Measurements from ENCODE around the gene SLC10A2.
"Not testable (repeated sequence)": the region's sequence is repeated elsewhere in the genome, so short reads cannot be mapped to it uniquely, and the experiment has no call there.

Gene SLC10A2

GRCh38 chr13:103066079-103066780 lies at the start of gene SLC10A2:
Gene SLC10A2, minus strand, starts transcription at chr13:103066417. Its CDS starts 168 bp downstream, at chr13:103066249.
- no peak for ATAC-seq
- Mint-ChIP-seq H3K9me3 (peaks cover 3% of the 10 kb centered on the region), H3K36me3 (no peaks in the 10 kb centered on the region), H3K4me3 (no peak within 1 kb of the TSS), H3K27ac (no peak within 1 kb of the TSS), H3K4me1 (no peaks in the 10 kb centered on the region)
- no peak for DNase-seq (ENCODE audit: low spot score in 2 of 2)

- Mint-ChIP-seq H3K4me3 (no peak overlapping the region), H3K27ac (no peak overlapping the region)
- no peak for ATAC-seq
Observed at GRCh38 chr13:103107580-103107979, 41.4 kb upstream of the SLC10A2 start.

GRCh38 chr13:103104340-103104739 lies 38.1 kb upstream of the SLC10A2 start:
- H3K4me3 Mint-ChIP-seq = no peak overlapping the region
- DNase-seq (ENCODE audit: low spot score in 2 of 2) (no peak), ATAC-seq (no peak)
- no peak overlapping the region for H3K27ac Mint-ChIP-seq
- no peaks in the 10 kb centered on the region for H3K4me1 Mint-ChIP-seq
- peaks cover 6% of the 10 kb centered on the region for H3K9me3 Mint-ChIP-seq
- H3K36me3 Mint-ChIP-seq = no peaks in the 10 kb centered on the region

More at GRCh38 chr13:103107580-103107979, 41.4 kb upstream of the SLC10A2 start:
- peaks cover 2% of the 10 kb centered on the region for H3K9me3 Mint-ChIP-seq
- no peak for DNase-seq (ENCODE audit: low spot score in 2 of 2)
- no peaks in the 10 kb centered on the region for H3K36me3 Mint-ChIP-seq
- no peaks in the 10 kb centered on the region for H3K4me1 Mint-ChIP-seq

- not testable (repeated sequence) for H3K4me1 Mint-ChIP-seq; DNase-seq (ENCODE audit: low spot score in 2 of 2); H3K27ac Mint-ChIP-seq; H3K4me3 Mint-ChIP-seq; ATAC-seq; H3K36me3 Mint-ChIP-seq; H3K9me3 Mint-ChIP-seq
Observed at GRCh38 chr13:103103456-103103855, 37.2 kb upstream of the SLC10A2 start.

GRCh38 chr13:103102482-103102881 lies 36.3 kb upstream of the SLC10A2 start:
- ATAC-seq = no peak
- Mint-ChIP-seq H3K4me3 (no peak overlapping the region), H3K36me3 (no peaks in the 10 kb centered on the region), H3K4me1 (no peaks in the 10 kb centered on the region), H3K27ac (no peak overlapping the region), H3K9me3 (peaks cover 6% of the 10 kb centered on the region)
- DNase-seq (ENCODE audit: low spot score in 2 of 2) = no peak

- Mint-ChIP-seq H3K9me3 (peaks cover 6% of the 10 kb centered on the region), H3K4me1 (no peaks in the 10 kb centered on the region), H3K27ac (no peak overlapping the region), H3K36me3 (no peaks in the 10 kb centered on the region), H3K4me3 (no peak overlapping the region)
- ATAC-seq (no peak), DNase-seq (ENCODE audit: low spot score in 2 of 2) (no peak)
Observed at GRCh38 chr13:103101901-103102300, 35.7 kb upstream of the SLC10A2 start.

GRCh38 chr13:103101500-103101899 lies 35.3 kb upstream of the SLC10A2 start:
- DNase-seq (ENCODE audit: low spot score in 2 of 2) = no peak
- no peak for ATAC-seq
- H3K4me1 Mint-ChIP-seq = no peaks in the 10 kb centered on the region
- no peak overlapping the region for H3K27ac Mint-ChIP-seq
- peaks cover 6% of the 10 kb centered on the region for H3K9me3 Mint-ChIP-seq
- H3K4me3 Mint-ChIP-seq = no peak overlapping the region
- H3K36me3 Mint-ChIP-seq = no peaks in the 10 kb centered on the region

- Mint-ChIP-seq H3K4me3 (no peak overlapping the region), H3K27ac (no peak overlapping the region), H3K9me3 (peaks cover 6% of the 10 kb centered on the region), H3K4me1 (no peaks in the 10 kb centered on the region), H3K36me3 (no peaks in the 10 kb centered on the region)
- no peak for DNase-seq (ENCODE audit: low spot score in 2 of 2)
- ATAC-seq = no peak
Observed at GRCh38 chr13:103100830-103101229, 34.6 kb upstream of the SLC10A2 start.

GRCh38 chr13:103099722-103100293 lies 33.6 kb upstream of the SLC10A2 start:
- no peak for DNase-seq (ENCODE audit: low spot score in 2 of 2)
- H3K36me3 Mint-ChIP-seq = no peaks in the 10 kb centered on the region
- H3K4me3 Mint-ChIP-seq = no peak overlapping the region
- H3K4me1 Mint-ChIP-seq = no peaks in the 10 kb centered on the region
- H3K27ac Mint-ChIP-seq = no peak overlapping the region
- ATAC-seq = no peak
- peaks cover 6% of the 10 kb centered on the region for H3K9me3 Mint-ChIP-seq

GRCh38 chr13:103098535-103098934 lies 32.3 kb upstream of the SLC10A2 start:
- DNase-seq (ENCODE audit: low spot score in 2 of 2) (no peak), ATAC-seq (no peak)
- no peaks in the 10 kb centered on the region for H3K36me3 Mint-ChIP-seq
- H3K27ac Mint-ChIP-seq = no peak overlapping the region
- peaks cover 10% of the 10 kb centered on the region for H3K9me3 Mint-ChIP-seq
- H3K4me3 Mint-ChIP-seq = no peak overlapping the region
- H3K4me1 Mint-ChIP-seq = no peaks in the 10 kb centered on the region

GRCh38 chr13:103097366-103097928 lies 31.2 kb upstream of the SLC10A2 start:
- DNase-seq (ENCODE audit: low spot score in 2 of 2) = no peak
- no peak for ATAC-seq
- no peaks in the 10 kb centered on the region for H3K36me3 Mint-ChIP-seq
- H3K4me3 Mint-ChIP-seq = no peak overlapping the region
- peaks cover 14% of the 10 kb centered on the region for H3K9me3 Mint-ChIP-seq
- no peaks in the 10 kb centered on the region for H3K4me1 Mint-ChIP-seq
- no peak overlapping the region for H3K27ac Mint-ChIP-seq

- ATAC-seq; DNase-seq (ENCODE audit: low spot score in 2 of 2); H3K4me1 Mint-ChIP-seq; H3K36me3 Mint-ChIP-seq; H3K4me3 Mint-ChIP-seq; H3K27ac Mint-ChIP-seq: not testable (repeated sequence)
- peaks cover 10% of the 10 kb centered on the region for H3K9me3 Mint-ChIP-seq
Observed at GRCh38 chr13:103093649-103094048, 27.4 kb upstream of the SLC10A2 start.

GRCh38 chr13:103087275-103087674 lies 21.1 kb upstream of the SLC10A2 start:
- ATAC-seq (no peak), DNase-seq (ENCODE audit: low spot score in 2 of 2) (no peak)
- Mint-ChIP-seq H3K4me1 (no peaks in the 10 kb centered on the region), H3K36me3 (no peaks in the 10 kb centered on the region), H3K27ac (no peak overlapping the region), H3K4me3 (no peak overlapping the region), H3K9me3 (peaks cover 2% of the 10 kb centered on the region)

- no peak overlapping the region for H3K27ac Mint-ChIP-seq
- DNase-seq (ENCODE audit: low spot score in 2 of 2) (no peak), ATAC-seq (no peak)
- H3K4me3 Mint-ChIP-seq = no peak overlapping the region
- H3K36me3 Mint-ChIP-seq = no peaks in the 10 kb centered on the region
- H3K4me1 Mint-ChIP-seq = no peaks in the 10 kb centered on the region
- H3K9me3 Mint-ChIP-seq = peaks cover 2% of the 10 kb centered on the region
Observed at GRCh38 chr13:103081435-103081834, 15.2 kb upstream of the SLC10A2 start.

GRCh38 chr13:103078158-103078557 lies 11.9 kb upstream of the SLC10A2 start:
- H3K27ac Mint-ChIP-seq = no peak overlapping the region
- H3K36me3 Mint-ChIP-seq = no peaks in the 10 kb centered on the region
- no peak overlapping the region for H3K4me3 Mint-ChIP-seq
- no peaks in the 10 kb centered on the region for H3K4me1 Mint-ChIP-seq
- no peak for ATAC-seq
- H3K9me3 Mint-ChIP-seq = peaks cover 2% of the 10 kb centered on the region
- DNase-seq (ENCODE audit: low spot score in 2 of 2) = no peak

GRCh38 chr13:103068836-103069235 lies 2.6 kb upstream of the SLC10A2 start:
- H3K27ac Mint-ChIP-seq = no peak overlapping the region
- ATAC-seq = no peak
- peaks cover 3% of the 10 kb centered on the region for H3K9me3 Mint-ChIP-seq
- no peaks in the 10 kb centered on the region for H3K4me1 Mint-ChIP-seq
- H3K4me3 Mint-ChIP-seq = no peak overlapping the region
- H3K36me3 Mint-ChIP-seq = no peaks in the 10 kb centered on the region
- DNase-seq (ENCODE audit: low spot score in 2 of 2) = no peak
